ENCODE results near the gene TC2N. TPM values are rescaled to one million over a fixed set of nuclear protein-coding genes. Genes with fewer than 3 reads are reported as not detected.

The TC2N gene
- total and polyA plus RNA-seq, 9 of the 15 experiments (the other 6 are each of a cell fraction or from before 2014, with no cell fraction given): 2.0 to 12.5 (median 7.3) TPM

GRCh38 chr14:91851563-91851962 is 15.8 kb downstream of the TC2N start:
- Histone ChIP-seq H2AFZ (ENCODE audit: low read depth, low read length) (no peak overlapping the region), H3K4me2 (ENCODE audit: insufficient read depth, low read length) (no peak overlapping the region), H3K27ac (ENCODE audit: extremely low read depth, low read depth, low read length) (no peak overlapping the region), H3K9ac (ENCODE audit: insufficient read depth in 1 of 2, low read depth in 2 of 2, low read length in 2 of 2) (no peak overlapping the region), H3K36me3 (ENCODE audit: control insufficient read depth, insufficient read depth, low read length) (no peaks in the 10 kb centered on the region), H4K20me1 (replicated peaks; ENCODE audit: control insufficient read depth, insufficient read depth, low read length) (no peaks in the 10 kb centered on the region), H3K9me3 (replicated peaks; ENCODE audit: control insufficient read depth, insufficient read depth, low read depth, low read length) (no peaks in the 10 kb centered on the region), H3K4me1 (replicated peaks in 1 of 2; ENCODE audit: control insufficient read depth in 2 of 2, insufficient read depth in 2 of 2, low read length in 2 of 2) (peaks cover 0 to 2% of the 10 kb centered on the region in 2 experiments; a peak in 2 of 5 replicates), H3K79me2 (ENCODE audit: control insufficient read depth, insufficient read depth, low read length) (no peaks in the 10 kb centered on the region), H3K4me3 (no peak overlapping the region), H3K27me3 (ENCODE audit: control insufficient read depth in 2 of 2, insufficient read depth in 2 of 2, low read length in 2 of 2) (no peaks in the 10 kb centered on the region), H3K9me1 (ENCODE audit: control insufficient read depth, insufficient read depth, low read length) (no peaks in the 10 kb centered on the region)
- 13% methylated on average over 1 of the region's 1 CpG for WGBS (ENCODE audit: insufficient coverage, low coverage, missing lambda C conversion rate)
- POLR2A ChIA-PET: no interaction called here
- FAIRE-seq (no peak), DNase-seq (ENCODE audit: extremely low read depth in 1 of 4, low spot score in 3 of 4) (no peak), ATAC-seq (no peak)
- intact Hi-C loops (cut with micrococcal nuclease) (no loop called here), in situ Hi-C loops (cut with MboI) (no loop called here)
- CTCF ChIA-PET (ENCODE audit: low intra/inter-chr PET ratio): no interaction called here
- TF ChIP-seq, protein P1, sequence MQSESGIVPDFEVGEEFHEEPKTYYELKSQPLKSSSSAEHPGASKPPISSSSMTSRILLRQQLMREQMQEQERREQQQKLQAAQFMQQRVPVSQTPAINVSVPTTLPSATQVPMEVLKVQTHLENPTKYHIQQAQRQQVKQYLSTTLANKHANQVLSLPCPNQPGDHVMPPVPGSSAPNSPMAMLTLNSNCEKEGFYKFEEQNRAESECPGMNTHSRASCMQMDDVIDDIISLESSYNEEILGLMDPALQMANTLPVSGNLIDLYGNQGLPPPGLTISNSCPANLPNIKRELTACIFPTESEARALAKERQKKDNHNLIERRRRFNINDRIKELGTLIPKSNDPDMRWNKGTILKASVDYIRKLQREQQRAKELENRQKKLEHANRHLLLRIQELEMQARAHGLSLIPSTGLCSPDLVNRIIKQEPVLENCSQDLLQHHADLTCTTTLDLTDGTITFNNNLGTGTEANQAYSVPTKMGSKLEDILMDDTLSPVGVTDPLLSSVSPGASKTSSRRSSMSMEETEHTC (IDR thresholded peaks at IDR 0.05): no peak
- no TSS peak for BruUV-seq (replicated peaks)

GRCh38 chr14:91848504-91849001 is 18.8 kb downstream of the TC2N start:
- no TSS peak for BruUV-seq (replicated peaks)
- ATAC-seq: no peak
- Histone ChIP-seq H3K9me1 (ENCODE audit: control insufficient read depth, insufficient read depth, low read length) (no peaks in the 10 kb centered on the region), H4K20me1 (replicated peaks; ENCODE audit: control insufficient read depth, insufficient read depth, low read length) (no peaks in the 10 kb centered on the region), H3K27ac (ENCODE audit: extremely low read depth, low read depth, low read length) (no peak overlapping the region), H3K9me3 (replicated peaks; ENCODE audit: control insufficient read depth, insufficient read depth, low read depth, low read length) (no peaks in the 10 kb centered on the region), H3K27me3 (ENCODE audit: control insufficient read depth in 2 of 2, insufficient read depth in 2 of 2, low read length in 2 of 2) (no peaks in the 10 kb centered on the region), H3K79me2 (ENCODE audit: control insufficient read depth, insufficient read depth, low read length) (no peaks in the 10 kb centered on the region), H3K4me1 (replicated peaks in 1 of 2; ENCODE audit: control insufficient read depth in 2 of 2, insufficient read depth in 2 of 2, low read length in 2 of 2) (no peaks in the 10 kb centered on the region; a peak in 1 of 5 replicates), H2AFZ (ENCODE audit: low read depth, low read length) (no peak overlapping the region), H3K9ac (ENCODE audit: insufficient read depth in 1 of 2, low read depth in 2 of 2, low read length in 2 of 2) (no peak overlapping the region), H3K4me2 (ENCODE audit: insufficient read depth, low read length) (no peak overlapping the region), H3K36me3 (ENCODE audit: control insufficient read depth, insufficient read depth, low read length) (no peaks in the 10 kb centered on the region), H3K4me3 (no peak overlapping the region)
- POLR2A ChIA-PET: no interaction called here
- FAIRE-seq: no peak
- intact Hi-C loops (cut with micrococcal nuclease) (no loop called here), in situ Hi-C loops (cut with MboI) (no loop called here)
- CTCF ChIA-PET (ENCODE audit: low intra/inter-chr PET ratio): no interaction called here
- 18% methylated on average over 4 of the region's 4 CpGs for WGBS (ENCODE audit: insufficient coverage, low coverage, missing lambda C conversion rate)
- DNase-seq (ENCODE audit: extremely low read depth in 1 of 4, low spot score in 3 of 4): no peak
- TF ChIP-seq PTRF (tag; IDR thresholded peaks at IDR 0.05) (no peak), NRF1 (conservative IDR thresholded peaks at IDR 0.05 in 1 of 2, IDR thresholded peaks at IDR 0.05 in 1 of 2) (no peak), ZNF384 (IDR thresholded peaks at IDR 0.05; ENCODE audit: low read depth, low read length) (no peak), CBFA2T2 (conservative IDR thresholded peaks at IDR 0.05) (no peak), HDAC1 (IDR thresholded peaks at IDR 0.05) (no peak), E2F1 (CRISPR knock-in tag; IDR thresholded peaks at IDR 0.05) (no peak), TRIM24 (IDR thresholded peaks at IDR 0.05) (no peak), IRF2 (CRISPR knock-in tag; IDR thresholded peaks at IDR 0.05) (no peak), HOXB6 (CRISPR knock-in tag; IDR thresholded peaks at IDR 0.05; ENCODE audit: borderline replicate concordance) (no peak)
- TF ChIP-seq, protein P2, sequence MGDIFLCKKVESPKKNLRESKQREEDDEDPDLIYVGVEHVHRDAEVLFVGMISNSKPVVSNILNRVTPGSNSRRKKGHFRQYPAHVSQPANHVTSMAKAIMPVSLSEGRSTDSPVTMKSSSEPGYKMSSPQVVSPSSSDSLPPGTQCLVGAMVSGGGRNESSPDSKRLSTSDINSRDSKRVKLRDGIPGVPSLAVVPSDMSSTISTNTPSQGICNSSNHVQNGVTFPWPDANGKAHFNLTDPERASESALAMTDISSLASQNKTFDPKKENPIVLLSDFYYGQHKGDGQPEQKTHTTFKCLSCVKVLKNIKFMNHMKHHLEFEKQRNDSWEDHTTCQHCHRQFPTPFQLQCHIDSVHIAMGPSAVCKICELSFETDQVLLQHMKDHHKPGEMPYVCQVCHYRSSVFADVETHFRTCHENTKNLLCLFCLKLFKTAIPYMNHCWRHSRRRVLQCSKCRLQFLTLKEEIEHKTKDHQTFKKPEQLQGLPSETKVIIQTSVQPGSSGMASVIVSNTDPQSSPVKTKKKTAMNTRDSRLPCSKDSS (IDR thresholded peaks at IDR 0.05; ENCODE audit: low read depth, partially characterized antibody): no peak
